ENCODE data around the gene AGPAT1.

GRCh38 chr6:32222333-32223230 lies 46.7 kb upstream of the AGPAT1 start:
- TF ChIP-seq CTCF (conservative IDR thresholded peaks at IDR 0.05; ENCODE audit: low read depth, low read length) (no peak), EZH2 (IDR thresholded peaks at IDR 0.05; ENCODE audit: borderline replicate concordance, low read depth, low read length, poor library complexity, severe bottlenecking) (no peak)
